CD4-positive, alpha-beta T cell treated with Interleukin-12 subunit alpha and Interleukin-12 subunit beta, for 1 hour (primary cell): ENCODE results near the gene SCUBE2.
"Not testable (repeated sequence)": the region's sequence is repeated elsewhere in the genome, so short reads cannot be mapped to it uniquely, and the experiment has no call there.

Experiments used
- DNase-seq: peaks from one replicate; pipeline ENCODE4 v3.0.0-alpha.2; 2020

SCUBE2 gene

GRCh38 chr11:9038541-9038940, 52.9 kb downstream of the SCUBE2 start:
- no peak for DNase-seq

GRCh38 chr11:9037963-9038362, 53.4 kb downstream of the SCUBE2 start:
- no peak for DNase-seq

- DNase-seq = no peak
Measured at GRCh38 chr11:9037046-9037780, 54.2 kb downstream of the SCUBE2 start.

GRCh38 chr11:9030601-9031000, 60.8 kb downstream of the SCUBE2 start:
- DNase-seq = no peak

GRCh38 chr11:9029422-9029821, 62.0 kb downstream of the SCUBE2 start:
- no peak for DNase-seq

GRCh38 chr11:9028581-9028980, 62.8 kb downstream of the SCUBE2 start:
- no peak for DNase-seq

GRCh38 chr11:9025101-9025850, 66.1 kb downstream of the SCUBE2 start:
- no peak for DNase-seq

- DNase-seq = no peak
Measured at GRCh38 chr11:9022961-9023680, 68.3 kb downstream of the SCUBE2 start.

- no peak for DNase-seq
Measured at GRCh38 chr11:9020916-9021315, 70.5 kb downstream of the SCUBE2 start.

- DNase-seq = no peak
Measured at GRCh38 chr11:9019861-9020260, 71.5 kb downstream of the SCUBE2 start.

- no peak for DNase-seq
Measured at GRCh38 chr11:9017773-9018172, 73.6 kb downstream of the SCUBE2 start.

GRCh38 chr11:9016916-9017642, 74.3 kb downstream of the SCUBE2 start:
- no peak for DNase-seq

GRCh38 chr11:9015677-9016076, 75.7 kb downstream of the SCUBE2 start:
- peak; percentile 68 for DNase-seq

- DNase-seq = no peak
Measured at GRCh38 chr11:9014826-9015225, 76.6 kb downstream of the SCUBE2 start.

- DNase-seq = no peak
Measured at GRCh38 chr11:9013373-9013772, 78.0 kb downstream of the SCUBE2 start.

- DNase-seq = not testable (repeated sequence)
Measured at GRCh38 chr11:9009538-9009937, 81.9 kb downstream of the SCUBE2 start.

GRCh38 chr11:9008661-9009060, 82.7 kb downstream of the SCUBE2 start:
- no peak for DNase-seq

- DNase-seq = no peak
Measured at GRCh38 chr11:9008011-9008550, 83.3 kb downstream of the SCUBE2 start.

GRCh38 chr11:9005087-9005486, 86.3 kb downstream of the SCUBE2 start:
- no peak for DNase-seq

- no peak for DNase-seq
Measured at GRCh38 chr11:9004183-9004926, 87.0 kb downstream of the SCUBE2 start.

GRCh38 chr11:9003573-9004182, 87.7 kb downstream of the SCUBE2 start, which contains the start of gene NRIP3:
Gene NRIP3, minus strand, starts transcription at chr11:9004001. Its CDS starts 66 bp downstream, at chr11:9003935.
- peak; percentile 85 for DNase-seq
